ENCODE measurements around the gene FBXO21. TPM values are rescaled to one million over a fixed set of nuclear protein-coding genes. Genes with fewer than 3 reads are reported as not detected.

Gene FBXO21
- polyA plus RNA-seq, 1 donor (not counting 4 experiments of a cell fraction or from before 2014, with no cell fraction given): 21.9 TPM

- Histone ChIP-seq H3K27ac (ENCODE audit: control insufficient read depth, insufficient read depth, low read length) (no peak overlapping the region), H4K20me1 (ENCODE audit: control insufficient read depth, extremely low read depth, insufficient read depth, low read length) (no peaks in the 10 kb centered on the region), H3K79me2 (ENCODE audit: control insufficient read depth, insufficient read depth, low read length) (no peaks in the 10 kb centered on the region), H3K9me1 (ENCODE audit: control insufficient read depth, extremely low read depth, insufficient read depth, low read length) (no peaks in the 10 kb centered on the region), H3K9me3 (ENCODE audit: control insufficient read depth, low read depth, low read length) (no peaks in the 10 kb centered on the region), H2AFZ (ENCODE audit: control insufficient read depth, low read length) (no peak overlapping the region), H3K36me3 (ENCODE audit: control insufficient read depth in 2 of 2, extremely low read depth in 1 of 2, insufficient read depth in 2 of 2, low read length in 2 of 2) (peaks cover 0 to 10% of the 10 kb centered on the region in 2 experiments), H3K9ac (ENCODE audit: control insufficient read depth, extremely low read depth, insufficient read depth, low read length) (no peak overlapping the region), H3K4me2 (ENCODE audit: control insufficient read depth, extremely low read depth, insufficient read depth, low read depth, low read length) (no peak overlapping the region), H3K4me1 (ENCODE audit: control insufficient read depth, extremely low read depth, insufficient read depth, low read length) (no peaks in the 10 kb centered on the region), H3K4me3 (ENCODE audit: control insufficient read depth in 2 of 3, extremely low read depth in 1 of 3, insufficient read depth in 2 of 3, low read depth in 1 of 3, low read length in 3 of 3) (no peak overlapping the region), H3K27me3 (ENCODE audit: control insufficient read depth, extremely low read depth, insufficient read depth, low read length) (no peaks in the 10 kb centered on the region)
- DNase-seq (ENCODE audit: low read depth, low spot score) (no peak), FAIRE-seq (no peak)
- dilution Hi-C loops (cut with MboI; ENCODE audit: extremely low pct_ligation_motif_present, low sequenced_read_pairs): no loop called here
- TF ChIP-seq CTCF (optimal IDR thresholded peaks at IDR 0.05 in 1 of 3, IDR thresholded peaks at IDR 0.05 in 1 of 3, conservative IDR thresholded peaks at IDR 0.05 in 1 of 3; ENCODE audit: extremely low read depth in 1 of 3, insufficient read depth in 2 of 3, low read length in 3 of 3) (no peak), EZH2 (IDR thresholded peaks at IDR 0.05; ENCODE audit: low read length) (no peak)
Measured at GRCh38 chr12:117210266-117210918, 20.1 kb upstream of the FBXO21 start.

- no peak for TF ChIP-seq CTCF (optimal IDR thresholded peaks at IDR 0.05 in 1 of 3, IDR thresholded peaks at IDR 0.05 in 1 of 3, conservative IDR thresholded peaks at IDR 0.05 in 1 of 3; ENCODE audit: extremely low read depth in 1 of 3, insufficient read depth in 2 of 3, low read length in 3 of 3)
- no peak for TF ChIP-seq EZH2 (IDR thresholded peaks at IDR 0.05; ENCODE audit: low read length)
- peaks cover 0 to 10% of the 10 kb centered on the region in 2 experiments for H3K36me3 ChIP-seq (ENCODE audit: control insufficient read depth in 2 of 2, extremely low read depth in 1 of 2, insufficient read depth in 2 of 2, low read length in 2 of 2)
- H3K9ac ChIP-seq (ENCODE audit: control insufficient read depth, extremely low read depth, insufficient read depth, low read length): no peak overlapping the region
- H3K79me2 ChIP-seq (ENCODE audit: control insufficient read depth, insufficient read depth, low read length): no peaks in the 10 kb centered on the region
- no peak overlapping the region for H2AFZ ChIP-seq (ENCODE audit: control insufficient read depth, low read length)
- dilution Hi-C loops (cut with MboI; ENCODE audit: extremely low pct_ligation_motif_present, low sequenced_read_pairs): no loop called here
- no peaks in the 10 kb centered on the region for H4K20me1 ChIP-seq (ENCODE audit: control insufficient read depth, extremely low read depth, insufficient read depth, low read length)
- H3K4me3 ChIP-seq (ENCODE audit: control insufficient read depth in 2 of 3, extremely low read depth in 1 of 3, insufficient read depth in 2 of 3, low read depth in 1 of 3, low read length in 3 of 3): no peak overlapping the region
- H3K27ac ChIP-seq (ENCODE audit: control insufficient read depth, insufficient read depth, low read length): no peak overlapping the region
- DNase-seq (ENCODE audit: low read depth, low spot score) (no peak), FAIRE-seq (no peak)
- H3K27me3 ChIP-seq (ENCODE audit: control insufficient read depth, extremely low read depth, insufficient read depth, low read length): no peaks in the 10 kb centered on the region
- no peaks in the 10 kb centered on the region for H3K4me1 ChIP-seq (ENCODE audit: control insufficient read depth, extremely low read depth, insufficient read depth, low read length)
- H3K9me3 ChIP-seq (ENCODE audit: control insufficient read depth, low read depth, low read length): no peaks in the 10 kb centered on the region
- H3K4me2 ChIP-seq (ENCODE audit: control insufficient read depth, extremely low read depth, insufficient read depth, low read depth, low read length): no peak overlapping the region
- no peaks in the 10 kb centered on the region for H3K9me1 ChIP-seq (ENCODE audit: control insufficient read depth, extremely low read depth, insufficient read depth, low read length)
Measured at GRCh38 chr12:117209626-117210025, 19.4 kb upstream of the FBXO21 start.
